Tibial artery (tissue), 4 donors: ENCODE measurements around the gene PACSIN3.

ENCODE experiments used
- DNase-seq, 2 donors: peaks; one replicate each; pipeline ENCODE4 v3.0.0-alpha.2; 2019
- H3K27ac ChIP-seq, 2 donors: fragments of 200-600 bp; sonication (generic) in 1 of 2; 1 replicate in 1 of 2; 2 replicates in 1 of 2; pipeline ENCODE4 v1.5.1; 2018 to 2019; ENCODE audit warnings: mild to moderate bottlenecking in 1 of 2
- H3K27me3 ChIP-seq, 2 donors: fragments of 200-600 bp; sonication (generic) in 1 of 2; one replicate each; pipeline versions ENCODE4 v1.5.1 to v1.6.0; 2016 to 2019
- H3K36me3 ChIP-seq, 3 donors: fragments of 200-600 bp; sonication (generic) in 2 of 3; one replicate each; pipeline ENCODE4 v1.5.1; 2016 to 2019; ENCODE audit warnings: mild to moderate bottlenecking in 2 of 3
- H3K4me1 ChIP-seq, 4 donors: fragments of 200-600 bp; sonication (generic) in 2 of 4; 1 replicate in 3 of 4; 2 replicates in 1 of 4; pipeline ENCODE4 v1.5.1; 2016 to 2019
- H3K4me3 ChIP-seq, 2 donors: fragments of 200-600 bp; sonication (generic) in 1 of 2; 1 replicate in 1 of 2; 2 replicates in 1 of 2; pipeline ENCODE4 v1.5.1; 2018 to 2019; ENCODE audit warnings: mild to moderate bottlenecking in 2 of 2
- H3K9me3 ChIP-seq, 3 donors: fragments of 200-600 bp; sonication (generic) in 1 of 3; one replicate each; pipeline ENCODE4 v1.5.1; 2016 to 2019
- intact Hi-C: fragments of 100-400 bp; cut with DNase I; formaldehyde crosslinking; loops from one replicate; pipeline ENCODE4 v1.15.0; 2023; ENCODE audit warnings: low total_unique reads
- TF ChIP-seq, protein P1 (sequence below), 2 experiments: fragments of 200-600 bp in 1 of 2; fragments of 450-650 bp in 1 of 2; IDR thresholded peaks; one replicate each; pipeline ENCODE4 v1.5.1; 2017 to 2019; ENCODE audit warnings: antibody characterized with exemption in 2 of 2, mild to moderate bottlenecking in 1 of 2, moderate library complexity in 1 of 2

Gene PACSIN3

DNA sequence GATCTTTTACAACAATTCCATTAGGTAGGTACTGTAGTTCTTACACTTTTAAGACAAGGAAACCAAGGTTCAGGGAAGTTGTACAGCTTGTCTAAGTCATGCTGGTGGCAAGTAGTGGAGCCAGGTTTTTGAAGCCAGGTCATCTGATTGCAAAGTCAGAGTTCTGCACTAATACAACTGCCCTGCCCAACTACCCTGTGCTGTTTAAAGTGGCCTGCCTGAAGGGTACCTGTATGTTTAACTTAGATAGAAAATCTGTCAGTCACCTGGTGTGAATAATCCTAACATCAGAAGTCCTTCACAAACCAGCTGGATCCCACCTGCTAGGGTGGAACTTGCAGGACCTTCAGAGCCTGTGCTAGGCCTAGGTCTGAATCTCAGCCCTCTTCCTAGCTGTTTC is 53.7 kb downstream of the PACSIN3 start:
- Histone ChIP-seq H3K4me3 (no peak overlapping the region), H3K36me3 (peaks cover 0 to 4% (median 0%) of the 10 kb centered on the region in 3 donors), H3K27ac (no peak overlapping the region), H3K27me3 (no peaks in the 10 kb centered on the region), H3K4me1 (no peaks in the 10 kb centered on the region), H3K9me3 (no peaks in the 10 kb centered on the region)
- intact Hi-C loops = no loop called here
- DNase-seq = no peak
- TF ChIP-seq, protein P1, sequence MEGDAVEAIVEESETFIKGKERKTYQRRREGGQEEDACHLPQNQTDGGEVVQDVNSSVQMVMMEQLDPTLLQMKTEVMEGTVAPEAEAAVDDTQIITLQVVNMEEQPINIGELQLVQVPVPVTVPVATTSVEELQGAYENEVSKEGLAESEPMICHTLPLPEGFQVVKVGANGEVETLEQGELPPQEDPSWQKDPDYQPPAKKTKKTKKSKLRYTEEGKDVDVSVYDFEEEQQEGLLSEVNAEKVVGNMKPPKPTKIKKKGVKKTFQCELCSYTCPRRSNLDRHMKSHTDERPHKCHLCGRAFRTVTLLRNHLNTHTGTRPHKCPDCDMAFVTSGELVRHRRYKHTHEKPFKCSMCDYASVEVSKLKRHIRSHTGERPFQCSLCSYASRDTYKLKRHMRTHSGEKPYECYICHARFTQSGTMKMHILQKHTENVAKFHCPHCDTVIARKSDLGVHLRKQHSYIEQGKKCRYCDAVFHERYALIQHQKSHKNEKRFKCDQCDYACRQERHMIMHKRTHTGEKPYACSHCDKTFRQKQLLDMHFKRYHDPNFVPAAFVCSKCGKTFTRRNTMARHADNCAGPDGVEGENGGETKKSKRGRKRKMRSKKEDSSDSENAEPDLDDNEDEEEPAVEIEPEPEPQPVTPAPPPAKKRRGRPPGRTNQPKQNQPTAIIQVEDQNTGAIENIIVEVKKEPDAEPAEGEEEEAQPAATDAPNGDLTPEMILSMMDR (IDR thresholded peaks at IDR 0.05) = no peak

DNA sequence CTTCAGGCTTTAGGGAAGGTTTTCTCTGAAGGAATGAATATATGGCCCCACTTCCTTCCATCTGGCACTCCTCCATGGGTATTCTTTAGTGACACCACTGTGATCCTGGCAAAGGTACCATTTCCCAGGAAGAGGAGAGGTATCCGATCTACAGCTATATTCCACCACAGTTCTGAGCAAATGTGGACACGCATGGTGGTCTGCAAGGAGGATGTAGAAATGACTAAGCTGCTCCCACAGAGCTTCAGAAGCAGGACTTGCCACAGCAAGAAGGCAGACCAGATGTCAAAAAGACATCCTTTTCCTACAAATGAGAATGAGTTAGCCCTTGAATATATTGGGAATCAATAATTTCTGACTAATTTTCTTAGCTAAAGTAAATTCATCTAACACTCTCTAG is 55.1 kb downstream of the PACSIN3 start:
- TF ChIP-seq, protein P1 (IDR thresholded peaks at IDR 0.05) = no peak
- Histone ChIP-seq H3K9me3 (no peaks in the 10 kb centered on the region), H3K27ac (no peak overlapping the region), H3K4me3 (no peak overlapping the region), H3K4me1 (no peaks in the 10 kb centered on the region), H3K36me3 (no peaks in the 10 kb centered on the region), H3K27me3 (no peaks in the 10 kb centered on the region)
- DNase-seq = no peak
- intact Hi-C loops = no loop called here

DNA sequence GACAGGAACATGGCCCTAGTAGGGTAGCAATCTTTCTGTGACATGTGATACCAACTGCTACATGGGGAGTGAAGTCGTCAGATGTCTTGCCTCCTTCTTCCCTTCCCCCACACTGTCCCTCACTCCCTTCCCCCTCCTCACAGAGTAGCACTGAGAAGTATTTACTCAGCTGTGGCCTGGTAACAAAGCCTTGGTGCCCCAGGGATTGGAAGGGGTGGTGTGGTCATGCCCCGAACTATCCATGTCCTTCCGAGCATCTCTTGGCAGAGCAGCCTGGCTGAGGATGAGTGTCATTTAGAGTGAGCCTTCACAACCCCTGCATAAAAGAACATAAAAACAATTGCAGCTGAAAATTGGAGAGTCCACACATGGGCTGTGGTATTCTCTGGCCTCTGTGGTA is 55.7 kb downstream of the PACSIN3 start:
- TF ChIP-seq, protein P1 (IDR thresholded peaks at IDR 0.05) = no peak
- no peak for DNase-seq
- intact Hi-C loops = no loop called here
- H3K27me3 ChIP-seq = no peaks in the 10 kb centered on the region
- no peaks in the 10 kb centered on the region for H3K36me3 ChIP-seq
- no peak overlapping the region for H3K27ac ChIP-seq
- H3K4me1 ChIP-seq = no peaks in the 10 kb centered on the region
- no peaks in the 10 kb centered on the region for H3K9me3 ChIP-seq
- H3K4me3 ChIP-seq = no peak overlapping the region
